T-helper 17 cell (primary cell): ENCODE measurements around the gene MAP3K19. TPM values are rescaled to one million over a fixed set of nuclear protein-coding genes. Genes with fewer than 3 reads are reported as not detected.

Source experiments
- ATAC-seq: fragments of 150-1000 bp; cut with Tn5 transposase; 2 replicates; pipeline ENCODE4 v1.10.0; 2021; ENCODE audit warnings: mild to moderate bottlenecking, moderate library complexity
- DNase-seq, 3 donors: peaks; one replicate each; pipeline versions ENCODE4 v3.0.0 to v3.0.0-alpha.2; 2020 to 2021
- H3K9me3 ChIP-seq: one replicate; pipeline ENCODE4 v1.7.0; 2013; ENCODE audit warnings: low read length, mild to moderate bottlenecking; ENCODE audit not compliant: control insufficient read depth, poor library complexity, severe bottlenecking
- H3K27ac Mint-ChIP-seq: one replicate; pipeline ENCODE4 v1.8.0; 2022; ENCODE audit warnings: mild to moderate bottlenecking, moderate library complexity, mixed read lengths
- H3K27me3 Mint-ChIP-seq: one replicate; pipeline ENCODE4 v1.8.0; 2022; ENCODE audit warnings: mixed read lengths
- H3K36me3 Mint-ChIP-seq: one replicate; pipeline ENCODE4 v1.8.0; 2022; ENCODE audit warnings: low read depth, mixed read lengths
- H3K4me1 Mint-ChIP-seq: one replicate; pipeline ENCODE4 v1.8.0; 2022; ENCODE audit warnings: mild to moderate bottlenecking, mixed read lengths
- H3K4me3 Mint-ChIP-seq: one replicate; pipeline ENCODE4 v1.8.0; 2022; ENCODE audit warnings: mild to moderate bottlenecking, moderate library complexity, mixed read lengths
- total RNA-seq, 4 donors: library from RNA in 2 of 4; stranded (reverse) in 2 of 4; gene quantifications; one replicate each; pipeline ENCODE4 v1.2.3 and lab custom pipeline; 2022 to 2026

Gene MAP3K19
- total RNA-seq, 2 donors from 2014 or later: not detected

GRCh38 chr2:134926231-134926931 lies 120.9 kb downstream of the MAP3K19 start:
- Mint-ChIP-seq H3K4me1 (peaks cover 58% of the 10 kb centered on the region), H3K27ac (peak overlapping the region; percentile 74), H3K4me3 (peak overlapping the region; percentile 80), H3K27me3 (no peaks in the 10 kb centered on the region), H3K36me3 (peaks cover 4% of the 10 kb centered on the region)
- H3K9me3 ChIP-seq: no peaks in the 10 kb centered on the region
- DNase-seq (no peak), ATAC-seq (no peak)

GRCh38 chr2:134924912-134925311 lies 122.3 kb downstream of the MAP3K19 start:
- no peak for ATAC-seq
- H3K36me3 Mint-ChIP-seq: peaks cover 4% of the 10 kb centered on the region

GRCh38 chr2:134919341-134920210 lies 127.7 kb downstream of the MAP3K19 start:
- no peaks in the 10 kb centered on the region for H3K9me3 ChIP-seq
- ATAC-seq: no peak
- Mint-ChIP-seq H3K27me3 (no peaks in the 10 kb centered on the region), H3K4me1 (peaks cover 33% of the 10 kb centered on the region), H3K36me3 (peaks cover 9% of the 10 kb centered on the region), H3K27ac (peak overlapping the region; percentile 100), H3K4me3 (peak overlapping the region; percentile 99)
- peak; percentile 12 to 24 (median 15) for DNase-seq

More at GRCh38 chr2:134924912-134925311, 122.3 kb downstream of the MAP3K19 start:
- no peaks in the 10 kb centered on the region for H3K9me3 ChIP-seq
- no peak for DNase-seq
- H3K27ac Mint-ChIP-seq: peak overlapping the region; percentile 80
- no peak overlapping the region for H3K4me3 Mint-ChIP-seq
- peaks cover 48% of the 10 kb centered on the region for H3K4me1 Mint-ChIP-seq
- no peaks in the 10 kb centered on the region for H3K27me3 Mint-ChIP-seq

- Mint-ChIP-seq H3K4me3 (peak within 1 kb of the TSS; percentile 99), H3K27me3 (no peaks in the 10 kb centered on the region), H3K36me3 (peaks cover 9% of the 10 kb centered on the region), H3K27ac (peak within 1 kb of the TSS; percentile 100), H3K4me1 (peaks cover 27% of the 10 kb centered on the region)
- no peaks in the 10 kb centered on the region for H3K9me3 ChIP-seq
- DNase-seq (peak; percentile 100), ATAC-seq (peak; percentile 86)
These were observed 128.5 kb downstream of the MAP3K19 start, which contains the start of gene CCNT2 for GRCh38 chr2:134918526-134919340. Gene CCNT2, plus strand, starts transcription at chr2:134918822. Its CDS starts 33 bp downstream, at chr2:134918855.

- ATAC-seq (peak; percentile 77), DNase-seq (peak; percentile 78 to 82 (median 82))
- Mint-ChIP-seq H3K36me3 (peaks cover 9% of the 10 kb centered on the region), H3K4me3 (peak overlapping the region; percentile 99), H3K27me3 (no peaks in the 10 kb centered on the region), H3K27ac (peak overlapping the region; percentile 100), H3K4me1 (peaks cover 25% of the 10 kb centered on the region)
- H3K9me3 ChIP-seq: peaks cover 3% of the 10 kb centered on the region
These were observed 129.2 kb downstream of the MAP3K19 start for GRCh38 chr2:134917888-134918525.

- peaks cover 3% of the 10 kb centered on the region for H3K9me3 ChIP-seq
- Mint-ChIP-seq H3K27me3 (no peaks in the 10 kb centered on the region), H3K4me1 (peaks cover 22% of the 10 kb centered on the region), H3K4me3 (peak overlapping the region; percentile 99), H3K27ac (peak overlapping the region; percentile 100), H3K36me3 (peaks cover 9% of the 10 kb centered on the region)
- no peak for DNase-seq
- no peak for ATAC-seq
These were observed 129.8 kb downstream of the MAP3K19 start for GRCh38 chr2:134917360-134917865.

Other genes with a start within 250 kb of the MAP3K19 start
- not detected for gene ACMSD, start 208.8 kb downstream of the MAP3K19 start, total RNA-seq
- 10 to 100 TPM; 56.9 to 80.5 TPM for gene CCNT2, start 128.6 kb downstream of the MAP3K19 start, total RNA-seq
- gene RAB3GAP1, start 4.8 kb upstream of the MAP3K19 start, total RNA-seq: 10 to 100 TPM; 32.8 to 43.8 TPM